ENCODE measurements around the gene SIRPG.

DNA sequence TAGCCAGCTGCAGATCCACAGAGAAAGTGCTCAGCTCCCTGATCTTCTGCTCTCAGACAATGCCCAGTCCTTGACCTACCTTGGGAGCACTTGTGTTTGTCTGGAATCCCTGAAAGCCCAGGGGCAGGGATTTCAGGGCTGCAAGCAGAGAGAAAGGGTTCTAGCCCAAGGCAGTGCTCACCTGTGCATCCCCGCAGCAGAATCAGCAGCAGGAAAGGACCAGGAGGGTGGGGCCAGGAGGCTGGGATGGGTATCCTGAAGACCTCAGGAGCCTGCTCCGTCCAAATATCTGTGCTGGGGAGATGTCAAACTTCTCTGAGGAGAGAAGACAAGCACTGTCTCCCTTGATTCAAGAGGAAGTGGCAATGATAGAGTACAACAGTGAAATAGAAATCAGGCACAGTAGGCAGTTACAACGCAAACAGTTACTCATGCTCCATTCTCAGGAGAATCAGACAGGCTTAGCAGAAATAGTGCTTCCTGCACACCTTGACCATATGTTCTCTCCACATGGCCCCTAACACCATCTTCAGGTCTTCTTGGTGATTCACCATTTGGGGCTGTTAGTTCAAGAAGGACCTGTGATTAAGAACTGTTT, 28.7 kb upstream of the SIRPG start:
- TF ChIP-seq, protein P1, sequence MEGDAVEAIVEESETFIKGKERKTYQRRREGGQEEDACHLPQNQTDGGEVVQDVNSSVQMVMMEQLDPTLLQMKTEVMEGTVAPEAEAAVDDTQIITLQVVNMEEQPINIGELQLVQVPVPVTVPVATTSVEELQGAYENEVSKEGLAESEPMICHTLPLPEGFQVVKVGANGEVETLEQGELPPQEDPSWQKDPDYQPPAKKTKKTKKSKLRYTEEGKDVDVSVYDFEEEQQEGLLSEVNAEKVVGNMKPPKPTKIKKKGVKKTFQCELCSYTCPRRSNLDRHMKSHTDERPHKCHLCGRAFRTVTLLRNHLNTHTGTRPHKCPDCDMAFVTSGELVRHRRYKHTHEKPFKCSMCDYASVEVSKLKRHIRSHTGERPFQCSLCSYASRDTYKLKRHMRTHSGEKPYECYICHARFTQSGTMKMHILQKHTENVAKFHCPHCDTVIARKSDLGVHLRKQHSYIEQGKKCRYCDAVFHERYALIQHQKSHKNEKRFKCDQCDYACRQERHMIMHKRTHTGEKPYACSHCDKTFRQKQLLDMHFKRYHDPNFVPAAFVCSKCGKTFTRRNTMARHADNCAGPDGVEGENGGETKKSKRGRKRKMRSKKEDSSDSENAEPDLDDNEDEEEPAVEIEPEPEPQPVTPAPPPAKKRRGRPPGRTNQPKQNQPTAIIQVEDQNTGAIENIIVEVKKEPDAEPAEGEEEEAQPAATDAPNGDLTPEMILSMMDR (IDR thresholded peaks at IDR 0.05) = no peak
- no peak for TF ChIP-seq POLR2A (IDR thresholded peaks at IDR 0.05)
